Right cardiac atrium (tissue), 5 donors: ENCODE data around the gene SARNP. TPM values are rescaled to one million over a fixed set of nuclear protein-coding genes. Genes with fewer than 3 reads are reported as not detected.
"Not testable (repeated sequence)": the region's sequence is repeated elsewhere in the genome, so short reads cannot be mapped to it uniquely, and the experiment has no call there.

ENCODE experiments used
- ATAC-seq, 2 donors: fragments of 200-7000 bp; cut with Tn5 transposase; one replicate each; pipeline versions ENCODE4 v1.8.0 to v1.9.1; 2020; ENCODE audit warnings: moderate library complexity in 2 of 2, mild to moderate bottlenecking in 1 of 2
- DNase-seq, 3 donors: peaks; one replicate each; pipeline ENCODE4 v3.0.0-alpha.2; 2020
- H3K27ac ChIP-seq: one replicate; pipeline ENCODE4 v1.5.1; 2013; ENCODE audit warnings: mild to moderate bottlenecking, low read length, control low read depth, moderate library complexity
- H3K27me3 ChIP-seq: one replicate; pipeline ENCODE4 v1.6.1; 2013; ENCODE audit not compliant: control insufficient read depth, insufficient read depth
- H3K4me1 ChIP-seq: one replicate; pipeline ENCODE4 v1.6.1; 2013; ENCODE audit warnings: low read length; ENCODE audit not compliant: control insufficient read depth, insufficient read depth
- H3K4me3 ChIP-seq: one replicate; pipeline ENCODE4 v1.5.1; 2013; ENCODE audit warnings: low read length, control low read depth
- H3K9me3 ChIP-seq: one replicate; pipeline ENCODE4 v1.6.1; 2013; ENCODE audit warnings: low read length; ENCODE audit not compliant: control insufficient read depth
- WGBS: extraction: QIAGEN DNeasy Blood & Tissue Kit; methylation state at CpG from one replicate; pipeline ENCODE4 v1.1.7; 2013; 5-methylcytosine and 5-hydroxymethylcytosine counted together
- intact Hi-C, 4 donors: fragments of 100-400 bp; cut with DNase I; formaldehyde crosslinking; loops; one replicate each; pipeline versions ENCODE4 v1.11.0 to v1.14.0; 2022 to 2023
- long read RNA-seq, 4 donors: library from polyadenylated mRNA; unstranded; transcript quantifications; one replicate each; pipeline ENCODE4 v2.0.0, GENCODE V29; 2020 to 2021
- polyA plus RNA-seq: library from polyadenylated mRNA; stranded (reverse); fragments of 200-250 nt; gene quantifications from one replicate; pipeline ENCODE4 v1.2.3, GENCODE V29; 2013
- total RNA-seq, 4 donors: library from RNA; stranded (reverse); fragmentation: NEBNext Ultra II Directional; extraction: Animal tissue kit (Norgen Biotek cat#: 25700); gene quantifications; one replicate each; pipeline ENCODE4 v1.2.1, GENCODE V29; 2021
- donor health status: healthy with polysubstance abuse.
- donor health status: DM: no; HTN: yes; CAD: no.
- donor health status: DM: no; HTN: no; CAD: no.
- donor health status: DM: no; HTN: yes; CAD: no; lungs with severe emphysema.
- donor health status: DM: yes; HTN: yes; CAD: no.

SARNP gene, protein sequence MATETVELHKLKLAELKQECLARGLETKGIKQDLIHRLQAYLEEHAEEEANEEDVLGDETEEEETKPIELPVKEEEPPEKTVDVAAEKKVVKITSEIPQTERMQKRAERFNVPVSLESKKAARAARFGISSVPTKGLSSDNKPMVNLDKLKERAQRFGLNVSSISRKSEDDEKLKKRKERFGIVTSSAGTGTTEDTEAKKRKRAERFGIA
- total RNA-seq (10 to 100 TPM; 50.3 to 55.7 (median 52.7) TPM), polyA plus RNA-seq (113 TPM)
- long read RNA-seq, donor 1, transcript SARNP-201 (11 exons, 926 nt) = major isoform, 23 of 28 reads
- long read RNA-seq, donor 1, partial matches to known transcripts = 0 of 28 reads
- long read RNA-seq, donor 1, other reads (novel, unspliced or antisense) = 1 of 28 reads
- long read RNA-seq, donor 2, transcript SARNP-201 (11 exons, 926 nt) = major isoform, 18 of 19 reads
- long read RNA-seq, donor 2, partial matches to known transcripts = 0 of 19 reads
- long read RNA-seq, donor 2, other reads (novel, unspliced or antisense) = 1 of 19 reads
- long read RNA-seq, donor 3, transcript SARNP-201 (11 exons, 926 nt) = major isoform, 20 of 23 reads
- long read RNA-seq, donor 3, partial matches to known transcripts = 0 of 23 reads
- long read RNA-seq, donor 3, other reads (novel, unspliced or antisense) = 1 of 23 reads
- long read RNA-seq, donor 4, transcript SARNP-201 (11 exons, 926 nt) = major isoform, 13 of 17 reads
- long read RNA-seq, donor 4, partial matches to known transcripts = 0 of 17 reads
- long read RNA-seq, donor 4, other reads (novel, unspliced or antisense) = 3 of 17 reads

DNA sequence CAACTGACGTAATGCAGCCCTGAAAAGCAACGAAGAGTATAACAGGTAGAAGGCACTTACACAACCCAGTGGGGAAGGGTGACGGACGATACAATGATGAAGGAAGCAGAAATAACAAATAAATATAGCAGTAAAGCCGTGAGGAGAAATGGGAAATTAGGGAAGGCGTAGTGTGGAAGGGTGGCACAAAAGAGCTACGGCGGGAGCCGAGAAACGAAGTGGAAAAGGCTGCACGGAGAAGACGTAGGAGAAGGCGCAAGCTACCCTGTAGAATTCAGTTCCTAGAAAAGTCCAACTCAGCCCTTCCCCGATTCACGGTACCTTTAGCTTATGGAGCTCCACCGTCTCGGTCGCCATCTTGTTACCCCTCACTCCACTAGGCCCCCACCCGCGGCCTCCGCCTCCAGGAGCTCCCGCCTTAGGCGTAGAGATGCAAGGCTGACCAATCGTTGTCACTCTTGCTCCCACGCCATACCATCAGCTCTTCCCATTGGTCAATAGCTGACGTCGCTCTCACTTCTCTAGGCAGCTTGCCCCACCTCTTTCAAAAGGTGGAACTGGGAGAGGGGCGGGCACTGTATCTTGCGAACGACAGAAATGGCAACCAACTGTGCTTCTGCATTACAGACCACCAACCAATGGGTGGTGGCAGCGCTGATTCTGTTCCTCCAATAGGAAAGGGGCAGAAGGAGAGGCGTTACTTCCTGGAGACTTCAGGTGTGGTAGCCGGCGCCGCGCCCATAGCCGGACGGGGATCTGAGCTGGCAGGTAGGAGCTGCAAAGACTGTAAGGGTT lies at the start of gene SARNP, which contains the start of gene ORMDL2:
Gene SARNP, minus strand, starts transcription at position 380 of the 795 bp plus-strand sequence. Its CDS starts 23 bp downstream, at position 357.
Gene ORMDL2, plus strand, starts transcription at position 697 of the 795 bp plus-strand sequence. CDS start 959 bp downstream, outside the sequence.
- under 1% methylated on average over 38 of the region's 38 CpGs for WGBS
- H3K27ac ChIP-seq = peak within 1 kb of the TSS; percentile 88
- intact Hi-C loops = loop anchor here in 1 of 4 donors (5.0 kb wide), 1 partner anchor 110 kb away; the partner anchor contains the start of gene PYM1
- no peaks in the 10 kb centered on the region for H3K4me1 ChIP-seq
- H3K9me3 ChIP-seq = no peaks in the 10 kb centered on the region
- DNase-seq (peak; percentile 95 to 98 (median 96)), ATAC-seq (peak; percentile 99)
- peak within 1 kb of the TSS; percentile 84 for H3K4me3 ChIP-seq
- no peaks in the 10 kb centered on the region for H3K27me3 ChIP-seq

DNA sequence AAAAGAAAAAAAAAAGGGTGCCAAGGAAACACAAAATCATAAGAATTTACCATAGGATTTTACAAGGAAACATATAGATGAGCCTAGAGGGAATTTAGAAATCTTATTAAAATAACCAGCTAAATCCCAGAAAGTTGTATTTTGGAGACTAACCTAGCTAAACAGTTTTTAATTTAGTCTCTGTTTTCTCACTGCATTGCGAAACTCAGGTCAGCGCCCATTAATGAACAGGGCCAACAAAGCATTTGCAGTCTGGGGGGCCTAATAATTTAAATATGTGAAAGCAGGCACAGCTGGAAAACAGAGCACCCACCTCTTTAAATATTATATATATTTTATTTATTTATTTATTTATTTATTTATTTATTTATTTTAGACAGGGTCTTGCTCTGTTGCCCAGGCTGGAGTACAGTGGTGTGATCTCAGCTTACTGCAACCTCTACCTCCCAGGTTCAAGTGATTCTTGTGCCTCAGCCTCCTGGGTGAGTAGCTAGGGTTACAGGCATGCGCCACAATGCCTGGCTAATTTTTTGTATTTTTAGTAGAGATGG lies 49.0 kb upstream of the SARNP start:
- H3K4me1 ChIP-seq, DNase-seq, H3K27me3 ChIP-seq, intact Hi-C loops, H3K4me3 ChIP-seq, ATAC-seq, H3K9me3 ChIP-seq, H3K27ac ChIP-seq: not testable (repeated sequence)
- 97% methylated on average over 3 of the region's 3 CpGs for WGBS

DNA sequence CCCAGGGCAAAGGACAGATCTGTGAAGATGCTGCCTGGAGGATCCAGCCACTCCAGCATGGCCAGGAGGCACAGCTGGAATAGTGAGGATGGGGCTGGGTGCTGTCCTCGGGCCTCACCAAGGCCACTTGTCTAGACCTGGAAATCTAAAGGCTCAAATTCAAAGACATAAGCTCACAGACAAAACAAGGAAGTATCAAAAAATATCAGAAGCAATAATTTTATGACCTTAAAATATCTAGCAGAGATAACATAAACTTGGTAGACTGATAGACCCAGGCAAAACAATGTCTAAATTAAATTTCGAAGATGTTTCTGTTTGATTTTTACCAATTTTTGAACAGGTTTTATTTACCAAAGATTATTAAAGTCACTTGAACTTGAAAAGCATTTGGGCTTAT lies 47.8 kb upstream of the SARNP start:
- intact Hi-C loops = no loop called here
- Histone ChIP-seq H3K4me1 (no peaks in the 10 kb centered on the region), H3K27me3 (no peaks in the 10 kb centered on the region), H3K27ac (no peak overlapping the region), H3K9me3 (no peaks in the 10 kb centered on the region), H3K4me3 (no peak overlapping the region)
- 87% methylated on average over 2 of the region's 2 CpGs for WGBS
- ATAC-seq (no peak), DNase-seq (no peak)

DNA sequence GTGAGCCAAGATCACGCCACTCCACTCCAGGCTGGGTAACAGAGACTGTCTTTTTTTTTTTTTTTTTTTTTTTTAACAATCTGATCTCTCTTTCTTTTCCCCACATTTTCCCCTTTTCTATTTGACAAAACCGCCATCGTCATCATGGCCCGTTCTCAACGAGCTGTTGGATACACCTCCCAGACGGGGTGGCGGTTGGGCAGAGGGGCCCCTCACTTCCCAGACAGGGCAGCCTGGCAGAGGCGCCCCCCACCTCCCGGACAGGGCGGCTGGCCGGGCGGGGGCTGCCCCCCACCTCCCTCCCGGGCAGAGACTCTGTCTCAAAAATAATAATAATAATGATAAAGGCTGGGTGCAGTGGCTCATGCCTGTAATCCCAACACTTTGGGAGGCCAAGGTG lies 45.4 kb upstream of the SARNP start:
- not testable (repeated sequence) for ATAC-seq, H3K4me3 ChIP-seq, H3K27me3 ChIP-seq, DNase-seq, H3K27ac ChIP-seq, H3K4me1 ChIP-seq, H3K9me3 ChIP-seq
- intact Hi-C loops = loop anchor here in 1 of 4 donors (5.0 kb wide), 1 partner anchor 39 kb away; no protein-coding TSS in a partner anchor
- 94% methylated on average over 13 of the region's 13 CpGs for WGBS

DNA sequence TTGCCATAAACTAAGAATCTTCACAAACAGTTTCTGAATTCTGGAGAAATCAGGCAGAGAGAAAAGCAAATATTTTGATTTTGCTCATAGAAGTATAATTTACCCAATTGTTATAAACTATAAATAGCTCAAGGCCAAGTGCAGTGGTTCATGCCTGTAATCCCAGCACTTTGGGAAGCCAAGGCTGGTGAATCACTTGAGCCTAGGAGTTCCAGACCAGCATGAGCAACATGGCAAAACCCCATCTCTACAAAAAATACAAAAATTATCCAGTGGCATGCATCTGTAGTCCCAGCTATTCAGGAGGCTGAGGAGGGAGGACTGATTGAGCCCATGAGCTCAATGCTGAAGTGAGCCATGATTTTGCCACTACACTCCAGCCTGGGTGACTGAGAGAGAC lies 44.8 kb upstream of the SARNP start:
- ATAC-seq = no peak

DNA sequence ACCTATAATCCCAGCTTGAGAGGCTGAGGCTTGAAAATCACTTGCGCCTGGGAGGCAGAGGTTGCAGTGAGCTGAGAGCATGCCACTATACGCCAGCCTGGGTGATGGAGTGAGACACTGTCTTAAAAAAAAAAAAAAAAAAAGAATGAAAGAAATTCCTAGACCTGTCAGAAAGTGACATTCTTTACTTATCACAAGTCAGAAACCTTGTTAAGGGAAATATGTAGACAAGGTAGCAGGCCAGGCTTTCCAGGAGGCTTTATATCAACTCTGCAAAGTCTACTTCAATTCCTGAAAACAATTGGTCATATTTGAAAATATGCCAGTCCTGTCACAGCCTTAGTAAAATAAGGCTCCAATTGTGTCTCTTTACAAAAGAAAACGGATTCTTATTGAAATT lies 44.3 kb upstream of the SARNP start:
- H3K27ac ChIP-seq = no peak overlapping the region
- 81% methylated on average over 3 of the region's 3 CpGs for WGBS
- H3K27me3 ChIP-seq = no peaks in the 10 kb centered on the region
- no peaks in the 10 kb centered on the region for H3K4me1 ChIP-seq
- H3K4me3 ChIP-seq = no peak overlapping the region
- no peak for ATAC-seq
- H3K9me3 ChIP-seq = no peaks in the 10 kb centered on the region
- intact Hi-C loops = loop anchor here in 1 of 4 donors (5.0 kb wide), 1 partner anchor 40 kb away; no protein-coding TSS in a partner anchor
- DNase-seq = no peak

More for the DNA sequence above, 44.8 kb upstream of the SARNP start:
- intact Hi-C loops = loop anchor here in 1 of 4 donors (5.0 kb wide), 1 partner anchor 40 kb away; no protein-coding TSS in a partner anchor
- Histone ChIP-seq H3K4me3 (no peak overlapping the region), H3K27ac (no peak overlapping the region), H3K27me3 (no peaks in the 10 kb centered on the region), H3K9me3 (no peaks in the 10 kb centered on the region), H3K4me1 (no peaks in the 10 kb centered on the region)
- no peak for DNase-seq

DNA sequence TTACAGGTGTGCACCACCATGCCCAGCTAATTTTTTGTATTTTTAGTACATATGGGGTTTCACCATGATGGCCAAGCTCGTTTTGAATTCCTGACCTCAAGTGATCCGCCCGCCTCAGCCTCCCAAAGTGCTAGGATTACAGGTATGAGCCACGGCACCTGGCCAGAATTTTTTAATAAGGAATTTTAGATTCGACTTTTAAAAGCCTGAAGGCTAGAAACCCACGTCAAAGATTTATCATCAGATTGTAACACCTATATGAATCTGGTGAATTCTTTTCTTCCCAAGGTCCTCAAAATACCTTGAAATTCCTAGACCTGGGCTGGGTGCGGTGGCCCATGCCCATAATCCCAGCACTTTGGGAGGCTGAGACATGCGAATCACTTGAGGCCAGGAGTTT lies 43.9 kb upstream of the SARNP start:
- no peaks in the 10 kb centered on the region for H3K4me1 ChIP-seq
- WGBS = 92% methylated on average over 8 of the region's 8 CpGs
- H3K27ac ChIP-seq = no peak overlapping the region
- DNase-seq = no peak
- no peak overlapping the region for H3K4me3 ChIP-seq
- H3K9me3 ChIP-seq = no peaks in the 10 kb centered on the region
- intact Hi-C loops = loop anchor here in 1 of 4 donors (5.0 kb wide), 1 partner anchor 41 kb away; no protein-coding TSS in a partner anchor
- no peaks in the 10 kb centered on the region for H3K27me3 ChIP-seq
- no peak for ATAC-seq

DNA sequence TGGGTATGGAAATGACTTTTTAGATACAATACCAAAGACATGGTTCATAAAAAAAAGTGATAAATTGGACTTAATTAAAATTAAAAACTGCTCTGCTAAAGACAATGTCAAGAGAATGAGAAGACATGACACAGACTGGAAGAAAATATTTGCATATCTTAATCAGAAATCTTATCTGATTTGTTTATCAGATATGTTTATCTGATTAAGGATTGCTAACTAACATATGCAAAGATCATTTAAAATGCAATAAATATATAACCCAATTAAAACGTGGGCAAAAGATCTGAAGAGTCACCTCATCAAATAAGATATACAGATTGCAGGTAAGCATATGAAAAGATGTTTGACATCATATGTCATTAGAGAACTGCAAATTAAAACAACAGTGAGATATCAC lies 35.2 kb upstream of the SARNP start:
- 37% methylated on average over 1 of the region's 1 CpG for WGBS
- intact Hi-C loops = no loop called here

DNA sequence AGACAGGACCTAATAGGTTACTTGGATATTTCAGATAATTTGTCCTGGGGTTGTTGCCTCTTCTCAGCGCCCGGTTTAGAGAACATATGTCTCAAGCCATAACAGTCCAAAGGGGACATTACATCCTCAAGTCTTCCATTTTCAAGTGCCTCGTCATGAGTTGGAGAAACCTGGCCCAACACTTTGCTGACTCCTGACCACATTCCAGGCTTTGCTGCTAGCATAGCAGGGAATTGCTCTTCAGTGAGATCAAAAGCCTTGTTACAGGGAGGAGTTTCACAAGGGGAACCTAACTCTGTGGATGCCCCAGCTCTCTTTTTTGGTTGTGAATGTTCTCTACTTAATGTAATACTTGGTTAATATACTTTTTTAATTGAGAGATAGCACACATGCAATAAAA lies 33.4 kb upstream of the SARNP start:
- intact Hi-C loops = no loop called here

More for the DNA sequence above, 35.2 kb upstream of the SARNP start:
- Histone ChIP-seq H3K4me1 (peaks cover 4% of the 10 kb centered on the region), H3K27me3 (no peaks in the 10 kb centered on the region), H3K9me3 (no peaks in the 10 kb centered on the region), H3K4me3 (no peak overlapping the region), H3K27ac (no peak overlapping the region)
- DNase-seq (no peak), ATAC-seq (no peak)

DNA sequence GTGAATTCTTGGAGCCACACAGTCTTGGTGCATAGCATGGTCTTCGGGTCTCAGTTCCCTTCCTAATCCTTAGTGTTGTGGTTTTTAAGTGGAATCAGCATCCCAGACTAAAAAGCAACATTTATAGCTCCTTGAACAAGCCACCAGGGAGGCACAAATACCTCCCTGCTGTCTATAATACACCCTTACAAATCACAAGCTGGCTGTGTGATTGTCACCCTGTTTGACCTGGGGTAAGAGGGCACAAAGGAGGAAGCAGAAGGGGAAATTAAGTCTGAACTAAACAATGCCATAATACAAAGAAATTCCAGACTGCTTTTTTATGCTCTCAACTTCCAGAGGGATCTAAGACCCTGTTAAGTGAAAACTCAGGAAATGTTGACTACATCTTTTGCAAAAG lies 32.9 kb upstream of the SARNP start:
- intact Hi-C loops = no loop called here

More for the DNA sequence above, 33.4 kb upstream of the SARNP start:
- ATAC-seq = no peak
- no peak for DNase-seq
- 81% methylated on average over 3 of the region's 3 CpGs for WGBS
- Histone ChIP-seq H3K4me3 (no peak overlapping the region), H3K9me3 (no peaks in the 10 kb centered on the region), H3K4me1 (peaks cover 7% of the 10 kb centered on the region), H3K27ac (peak overlapping the region; percentile 17), H3K27me3 (no peaks in the 10 kb centered on the region)

More for the DNA sequence above, 32.9 kb upstream of the SARNP start:
- H3K4me3 ChIP-seq = no peak overlapping the region
- WGBS = 36% methylated on average over 1 of the region's 1 CpG
- peaks cover 7% of the 10 kb centered on the region for H3K4me1 ChIP-seq
- no peaks in the 10 kb centered on the region for H3K27me3 ChIP-seq
- ATAC-seq = no peak
- H3K27ac ChIP-seq = peak overlapping the region; percentile 18
- no peaks in the 10 kb centered on the region for H3K9me3 ChIP-seq
- DNase-seq = no peak
